Activated T-cell treated with anti-CD3 and anti-CD28 coated beads for 48 hours (primary cell): ENCODE results near the gene SNRNP70.
A peak's percentile ranks its signal among the peaks of the same experiment; 100 is the strongest.

Experiments used
- DNase-seq: peaks from one replicate; pipeline ENCODE4 v3.0.0-alpha.2; 2020; ENCODE audit warnings: low read depth

Gene SNRNP70

GRCh38 chr19:49101160-49101559 is 15.9 kb downstream of the SNRNP70 start:
- no peak for DNase-seq

GRCh38 chr19:49102303-49102702 is 17.1 kb downstream of the SNRNP70 start:
- no peak for DNase-seq

- no peak for DNase-seq
Measured at GRCh38 chr19:49103331-49104085, 18.3 kb downstream of the SNRNP70 start.

GRCh38 chr19:49104229-49104864 is 19.1 kb downstream of the SNRNP70 start:
- no peak for DNase-seq

- DNase-seq = peak; percentile 65
Measured at GRCh38 chr19:49106648-49107135, 21.4 kb downstream of the SNRNP70 start.

- DNase-seq = no peak
Measured at GRCh38 chr19:49107625-49108459, 22.6 kb downstream of the SNRNP70 start.

GRCh38 chr19:49109051-49109450 is 23.8 kb downstream of the SNRNP70 start:
- DNase-seq = no peak

GRCh38 chr19:49109569-49110233 is 24.4 kb downstream of the SNRNP70 start:
- DNase-seq = no peak

GRCh38 chr19:49110567-49110966 is 25.3 kb downstream of the SNRNP70 start:
- DNase-seq = no peak

- no peak for DNase-seq
Measured at GRCh38 chr19:49111218-49111998, 26.2 kb downstream of the SNRNP70 start.

GRCh38 chr19:49113762-49114629 is 28.7 kb downstream of the SNRNP70 start, which contains the start of gene LIN7B:
Gene LIN7B (plus strand): TSS chr19:49114370. CDS start chr19:49114405, 35 bp downstream.
- DNase-seq = peak; percentile 83

GRCh38 chr19:49114630-49115363 is 29.5 kb downstream of the SNRNP70 start:
- DNase-seq = peak; percentile 50

GRCh38 chr19:49116544-49116943 is 31.3 kb downstream of the SNRNP70 start:
- DNase-seq = no peak

- no peak for DNase-seq
Measured at GRCh38 chr19:49117677-49118564, 32.7 kb downstream of the SNRNP70 start.

GRCh38 chr19:49118565-49119410 is 33.5 kb downstream of the SNRNP70 start, which contains the start of gene C19orf73:
Gene C19orf73 (minus strand): TSS chr19:49119143. CDS start chr19:49119022, 121 bp downstream.
- peak; percentile 95 for DNase-seq

- DNase-seq = no peak
Measured at GRCh38 chr19:49119411-49120324, 34.4 kb downstream of the SNRNP70 start, which contains the start of gene PPFIA3. Gene PPFIA3 (plus strand): TSS chr19:49119544. CDS start chr19:49127874, 8,330 bp downstream.
